Transverse colon (tissue), 4 donors: Measurements from ENCODE around the gene YWHAB. TPM values are rescaled to one million over a fixed set of nuclear protein-coding genes. Genes with fewer than 3 reads are reported as not detected.

Source experiments
- DNase-seq: peaks from one replicate; pipeline ENCODE4 v3.0.0-alpha.2; 2019
- H3K27ac ChIP-seq, 4 donors: fragments of 200-600 bp; sonication (generic); 2 replicates each; pipeline ENCODE4 v1.5.1; 2016 to 2018; ENCODE audit warnings: inconsistent platforms in 4 of 4
- H3K27me3 ChIP-seq: fragments of 200-600 bp; sonication (generic); 2 replicates; pipeline ENCODE4 v1.5.1; 2017; ENCODE audit warnings: inconsistent platforms
- H3K36me3 ChIP-seq, 4 donors: fragments of 200-600 bp; sonication (generic); 2 replicates each; pipeline ENCODE4 v1.5.1; 2017 to 2019; ENCODE audit warnings: inconsistent platforms in 4 of 4
- H3K4me1 ChIP-seq, 4 donors: fragments of 200-600 bp; sonication (generic); 2 replicates each; pipeline ENCODE4 v1.5.1; 2017 to 2020; ENCODE audit warnings: inconsistent platforms in 4 of 4
- H3K4me3 ChIP-seq, 4 donors: fragments of 200-600 bp; sonication (generic); 1 replicate in 1 of 4; 2 replicates in 3 of 4; pipeline versions ENCODE4 v1.5.1 to v1.6.1; 2017 to 2019; ENCODE audit warnings: inconsistent platforms in 4 of 4
- H3K9me3 ChIP-seq, 2 donors: fragments of 200-600 bp; sonication (generic); 2 replicates each; pipeline ENCODE4 v1.5.1; 2017 to 2019; ENCODE audit warnings: inconsistent platforms in 2 of 2
- CTCF ChIP-seq, 5 experiments: fragments of 200-600 bp in 3 of 5; fragments of 450-650 bp in 2 of 5; sonication (generic) in 3 of 5; IDR thresholded peaks; 1 replicate in 2 of 5; 2 replicates in 3 of 5; pipeline ENCODE4 v1.5.1; 2016 to 2017; ENCODE audit warnings: antibody characterized with exemption in 5 of 5, inconsistent platforms in 3 of 5, mild to moderate bottlenecking in 2 of 5, moderate library complexity in 1 of 5
- EP300 ChIP-seq: sonication (generic); formaldehyde crosslinking; IDR thresholded peaks from one replicate; pipeline ENCODE4 v1.6.1; 2017; ENCODE audit warnings: antibody characterized with exemption, low read depth
- POLR2A ChIP-seq: fragments of 450-650 bp; IDR thresholded peaks from one replicate; pipeline ENCODE4 v1.6.1; 2016; ENCODE audit warnings: antibody characterized with exemption, mild to moderate bottlenecking, moderate library complexity
- POLR2AphosphoS5 ChIP-seq, 3 donors: sonication (generic); formaldehyde crosslinking; IDR thresholded peaks; one replicate each; pipeline ENCODE4 v1.6.1; 2016; ENCODE audit warnings: antibody characterized with exemption in 3 of 3
- WGBS, 2 donors: methylation state at CpG; one replicate each; pipeline ENCODE4 v1.1.5; 2018; ENCODE audit warnings: low coverage in 1 of 2; 5-methylcytosine and 5-hydroxymethylcytosine counted together
- in situ Hi-C, 4 donors: fragments of 200-750 bp; cut with MboI; loops; one replicate each; pipeline versions ENCODE4 v1.15.0 to v1.15.1; 2017; ENCODE audit warnings: low sequenced_read_pairs in 3 of 4, low pct_ligation_motif_present in 1 of 4, low pct_unique_long_range_greater_than_20kb in 1 of 4
- intact Hi-C: fragments of 100-400 bp; cut with DNase I; formaldehyde crosslinking; loops from one replicate; pipeline ENCODE4 v1.15.1; 2023; ENCODE audit warnings: low total_unique reads
- total RNA-seq, 4 donors: library from RNA; depleted of rRNA; stranded (reverse); fragments of >200 nt; gene quantifications; one replicate each; pipeline ENCODE4 v1.1.0, GENCODE V29; 2016

YWHAB gene
- total RNA-seq, 4 donors from 2014 or later: 73.2 to 170 (median 117) TPM

- Histone ChIP-seq H3K36me3 (no peaks in the 10 kb centered on the region), H3K4me1 (peaks cover 46 to 88% (median 71%) of the 10 kb centered on the region in 4 donors), H3K27ac (peak overlapping the region in 1 of 4 donors; percentile 22), H3K9me3 (no peaks in the 10 kb centered on the region), H3K27me3 (no peaks in the 10 kb centered on the region), H3K4me3 (no peak overlapping the region)
- DNase-seq: no peak
- TF ChIP-seq POLR2AphosphoS5 (IDR thresholded peaks at IDR 0.05) (no peak), POLR2A (no peak), EP300 (no peak), CTCF (IDR thresholded peaks at IDR 0.05) (no peak)
- in situ Hi-C loops: no loop called here
- 40 to 56% methylated on average over 1 of the region's 1 CpG for WGBS, 2 donors
- intact Hi-C loops: no loop called here
Measured at GRCh38 chr20:44891826-44892225, 6.3 kb downstream of the YWHAB start.

- Histone ChIP-seq H3K27ac (no peak overlapping the region), H3K27me3 (no peaks in the 10 kb centered on the region), H3K36me3 (no peaks in the 10 kb centered on the region), H3K4me3 (no peak overlapping the region), H3K4me1 (peaks cover 33 to 82% (median 53%) of the 10 kb centered on the region in 4 donors), H3K9me3 (no peaks in the 10 kb centered on the region)
- DNase-seq: no peak
- WGBS, 2 donors: 25 to 40% methylated on average over 1 to 2 of the region's 2 CpGs
- in situ Hi-C loops: no loop called here
- TF ChIP-seq EP300: no peak
- TF ChIP-seq POLR2AphosphoS5 (IDR thresholded peaks at IDR 0.05): no peak
- no peak for TF ChIP-seq CTCF (IDR thresholded peaks at IDR 0.05)
- no peak for TF ChIP-seq POLR2A
- intact Hi-C loops: no loop called here
Measured at GRCh38 chr20:44894959-44895358, 9.5 kb downstream of the YWHAB start.

- Histone ChIP-seq H3K4me1 (peaks cover 22 to 80% (median 39%) of the 10 kb centered on the region in 4 donors), H3K27ac (peak overlapping the region in 2 of 4 donors; percentile 5)
- in situ Hi-C loops: no loop called here
Measured at GRCh38 chr20:44896583-44896982, 11.1 kb downstream of the YWHAB start.

GRCh38 chr20:44897133-44897532 is 11.6 kb downstream of the YWHAB start:
- TF ChIP-seq EP300 (no peak), POLR2AphosphoS5 (IDR thresholded peaks at IDR 0.05) (no peak), CTCF (IDR thresholded peaks at IDR 0.05) (no peak), POLR2A (no peak)
- Histone ChIP-seq H3K4me3 (no peak overlapping the region), H3K9me3 (no peaks in the 10 kb centered on the region), H3K27me3 (no peaks in the 10 kb centered on the region), H3K27ac (peak overlapping the region in 2 of 4 donors; percentile 5), H3K4me1 (peaks cover 20 to 74% (median 36%) of the 10 kb centered on the region in 4 donors), H3K36me3 (peaks cover 0 to 2% (median under 1%) of the 10 kb centered on the region in 4 donors)
- WGBS, 2 donors: 38 to 53% methylated on average over 1 of the region's 1 CpG
- intact Hi-C loops: no loop called here
- in situ Hi-C loops: no loop called here
- no peak for DNase-seq

More at GRCh38 chr20:44896583-44896982, 11.1 kb downstream of the YWHAB start:
- H3K4me3 ChIP-seq: no peak overlapping the region
- intact Hi-C loops: no loop called here
- no peaks in the 10 kb centered on the region for H3K27me3 ChIP-seq
- no peaks in the 10 kb centered on the region for H3K9me3 ChIP-seq
- no peak for TF ChIP-seq EP300
- TF ChIP-seq POLR2A: no peak
- TF ChIP-seq CTCF (IDR thresholded peaks at IDR 0.05): no peak
- TF ChIP-seq POLR2AphosphoS5 (IDR thresholded peaks at IDR 0.05): no peak
- no peak for DNase-seq
- no peaks in the 10 kb centered on the region for H3K36me3 ChIP-seq
- 93 to 100% methylated on average over 1 of the region's 1 CpG for WGBS, 2 donors
